Measurements from ENCODE around the gene PTPMT1. TPM values are rescaled to one million over a fixed set of nuclear protein-coding genes. Genes with fewer than 3 reads are reported as not detected.

Gene PTPMT1
- total RNA-seq, 1 donor from 2014 or later = 60.4 TPM

- Mint-ChIP-seq H3K4me3 (peak overlapping the region; percentile 98), H3K36me3 (peaks cover 22% of the 10 kb centered on the region), H3K4me1 (peaks cover 31% of the 10 kb centered on the region)
Observed at GRCh38 chr11:47551086-47551485, 14.3 kb upstream of the PTPMT1 start.

GRCh38 chr11:47552056-47552565, 13.3 kb upstream of the PTPMT1 start:
- Mint-ChIP-seq H3K4me3 (peak overlapping the region; percentile 98), H3K27ac (peak overlapping the region; percentile 97), H3K27me3 (ENCODE audit: insufficient read depth, low read depth) (no peaks in the 10 kb centered on the region), H3K9me3 (no peaks in the 10 kb centered on the region), H3K4me1 (peaks cover 31% of the 10 kb centered on the region), H3K36me3 (peaks cover 17% of the 10 kb centered on the region)
- DNase-seq (ENCODE audit: low spot score) = peak; percentile 48
- Histone ChIP-seq H3K4me2 (peak overlapping the region; percentile 98), H4K20me1 (ENCODE audit: low read depth) (peaks cover 54% of the 10 kb centered on the region), H3K27ac (peak overlapping the region; percentile 80), H3K4me1 (peaks cover 12% of the 10 kb centered on the region), H3K79me2 (ENCODE audit: low read depth) (peaks cover 59% of the 10 kb centered on the region), H3K9ac (peak overlapping the region; percentile 85), H2AFZ (replicated peaks) (no peak overlapping the region), H3K4me3 (peak overlapping the region; percentile 89), H3K27me3 (no peaks in the 10 kb centered on the region), H3K9me3 (ENCODE audit: low read depth) (no peaks in the 10 kb centered on the region), H3K36me3 (no peaks in the 10 kb centered on the region), H3F3A (ENCODE audit: low read depth) (peaks cover 34% of the 10 kb centered on the region)
- TF ChIP-seq CTCF (IDR thresholded peaks at IDR 0.05) = no peak
- TF ChIP-seq EZH2phosphoT487 (IDR thresholded peaks at IDR 0.05) = no peak
- no peak for TF ChIP-seq EZH2 (IDR thresholded peaks at IDR 0.05)

More at GRCh38 chr11:47551086-47551485, 14.3 kb upstream of the PTPMT1 start:
- Histone ChIP-seq H3K4me2 (peak overlapping the region; percentile 98), H3F3A (ENCODE audit: low read depth) (peaks cover 34% of the 10 kb centered on the region), H3K9ac (no peak overlapping the region), H3K4me1 (peaks cover 12% of the 10 kb centered on the region), H2AFZ (replicated peaks) (no peak overlapping the region), H3K27ac (no peak overlapping the region), H3K36me3 (no peaks in the 10 kb centered on the region), H3K27me3 (no peaks in the 10 kb centered on the region), H3K4me3 (peak overlapping the region; percentile 89), H3K9me3 (ENCODE audit: low read depth) (no peaks in the 10 kb centered on the region), H3K79me2 (ENCODE audit: low read depth) (peaks cover 69% of the 10 kb centered on the region), H4K20me1 (ENCODE audit: low read depth) (peaks cover 62% of the 10 kb centered on the region)
- TF ChIP-seq EZH2phosphoT487 (IDR thresholded peaks at IDR 0.05) (no peak), CTCF (IDR thresholded peaks at IDR 0.05) (peak; percentile 55)
- Mint-ChIP-seq H3K27ac (no peak overlapping the region), H3K9me3 (no peaks in the 10 kb centered on the region), H3K27me3 (ENCODE audit: insufficient read depth, low read depth) (no peaks in the 10 kb centered on the region)
- DNase-seq (ENCODE audit: low spot score) = peak; percentile 63

GRCh38 chr11:47552566-47553405, 12.6 kb upstream of the PTPMT1 start, which contains the start of gene CELF1:
Gene CELF1 (minus strand): TSS chr11:47553132. CDS start chr11:47499523, 53,609 bp downstream.
- TF ChIP-seq EZH2 (IDR thresholded peaks at IDR 0.05) = no peak
- no peak for TF ChIP-seq EZH2phosphoT487 (IDR thresholded peaks at IDR 0.05)
- peak; percentile 83 for TF ChIP-seq CTCF (IDR thresholded peaks at IDR 0.05)
- peaks cover 47% of the 10 kb centered on the region for H4K20me1 ChIP-seq (ENCODE audit: low read depth)
- Mint-ChIP-seq H3K9me3 (no peaks in the 10 kb centered on the region), H3K4me1 (peaks cover 31% of the 10 kb centered on the region), H3K4me3 (peak within 1 kb of the TSS; percentile 98), H3K27ac (peak within 1 kb of the TSS; percentile 97), H3K27me3 (ENCODE audit: insufficient read depth, low read depth) (no peaks in the 10 kb centered on the region), H3K36me3 (peaks cover 14% of the 10 kb centered on the region)
- DNase-seq (ENCODE audit: low spot score) = peak; percentile 98
- no peaks in the 10 kb centered on the region for H3K27me3 ChIP-seq
- H3K9ac ChIP-seq = peak within 1 kb of the TSS; percentile 85
- H3K36me3 ChIP-seq = no peaks in the 10 kb centered on the region
- H2AFZ ChIP-seq (replicated peaks) = peak within 1 kb of the TSS; percentile 92
- H3K4me2 ChIP-seq = peak within 1 kb of the TSS; percentile 98
- peaks cover 12% of the 10 kb centered on the region for H3K4me1 ChIP-seq
- H3K79me2 ChIP-seq (ENCODE audit: low read depth) = peaks cover 52% of the 10 kb centered on the region
- H3K27ac ChIP-seq = peak within 1 kb of the TSS; percentile 80
- H3K4me3 ChIP-seq = peak within 1 kb of the TSS; percentile 89
- no peaks in the 10 kb centered on the region for H3K9me3 ChIP-seq (ENCODE audit: low read depth)
- peaks cover 37% of the 10 kb centered on the region for H3F3A ChIP-seq (ENCODE audit: low read depth)

Data from neural progenitor cell (in vitro differentiated cells).